ENCODE results near the gene COL20A1.
A peak's percentile ranks its signal among the peaks of the same experiment; 100 is the strongest.

COL20A1 gene

GRCh38 chr20:63345328-63346100, 52.5 kb downstream of the COL20A1 start:
- DNase-seq = peak in 13 of 56 donors; percentile 6 to 58 (median 24)

GRCh38 chr20:63346131-63347080, 53.4 kb downstream of the COL20A1 start:
- DNase-seq = peak in 3 of 56 donors; percentile 8 to 27 (median 22)

- DNase-seq = no peak
Measured at GRCh38 chr20:63347081-63347741, 54.2 kb downstream of the COL20A1 start.

- DNase-seq = peak in 1 of 56 donors; percentile 8
Measured at GRCh38 chr20:63347950-63348827, 55.2 kb downstream of the COL20A1 start.

GRCh38 chr20:63348828-63349515, 56.0 kb downstream of the COL20A1 start:
- DNase-seq = no peak

GRCh38 chr20:63349516-63349895, 56.5 kb downstream of the COL20A1 start:
- DNase-seq = no peak

- no peak for DNase-seq
Measured at GRCh38 chr20:63350196-63350595, 57.2 kb downstream of the COL20A1 start.

- DNase-seq = peak in 1 of 56 donors; percentile 18
Measured at GRCh38 chr20:63350597-63351325, 57.8 kb downstream of the COL20A1 start.

- DNase-seq = no peak
Measured at GRCh38 chr20:63351326-63351700, 58.3 kb downstream of the COL20A1 start.

GRCh38 chr20:63351811-63352591, 59.0 kb downstream of the COL20A1 start:
- peak in 44 of 56 donors; percentile 16 to 83 (median 43) for DNase-seq

GRCh38 chr20:63352811-63353221, 59.8 kb downstream of the COL20A1 start:
- no peak for DNase-seq

GRCh38 chr20:63354636-63355350, 61.8 kb downstream of the COL20A1 start:
- DNase-seq = no peak

- DNase-seq = no peak
Measured at GRCh38 chr20:63355781-63356295, 62.9 kb downstream of the COL20A1 start.

- DNase-seq = no peak
Measured at GRCh38 chr20:63356511-63356910, 63.5 kb downstream of the COL20A1 start.

GRCh38 chr20:63356931-63357879, 64.2 kb downstream of the COL20A1 start:
- DNase-seq = no peak
